ENCODE results near the gene CCDC13. TPM values are rescaled to one million over a fixed set of nuclear protein-coding genes. Genes with fewer than 3 reads are reported as not detected.

Gene CCDC13
- total RNA-seq, 1 donor from 2014 or later, result 0.45 TPM

GRCh38 chr3:42800251-42800650, 27.2 kb upstream of the CCDC13 start:
- intact Hi-C loops (cut with micrococcal nuclease), result loop anchor here (5.0 to 10.0 kb wide), 2 partner anchors 145 to 218 kb away; partner anchors contain the start of genes SEC22C and ZBTB47

DNA sequence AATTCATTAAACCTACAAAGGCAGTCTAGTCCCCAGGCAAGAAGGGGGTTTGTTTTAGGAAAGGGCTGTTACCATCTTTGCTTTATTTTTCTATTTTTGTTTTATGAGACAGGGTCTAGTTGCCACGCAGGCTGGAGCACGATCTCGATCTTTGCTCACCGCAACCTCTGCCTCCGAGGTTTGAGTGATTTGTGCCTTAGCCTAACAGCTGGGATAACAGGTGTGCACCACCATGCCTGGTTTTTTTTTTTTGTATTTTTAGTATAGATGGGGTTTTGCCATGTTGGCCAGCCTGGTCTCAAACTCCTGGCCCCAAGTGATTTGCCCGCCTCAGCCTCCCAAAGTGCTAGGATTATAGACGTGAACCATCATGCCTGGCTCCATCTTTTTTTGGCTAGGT, 26.3 kb upstream of the CCDC13 start:
- intact Hi-C loops (cut with micrococcal nuclease), result no loop called here

GRCh38 chr3:42796332-42796885, 23.4 kb upstream of the CCDC13 start:
- intact Hi-C loops (cut with micrococcal nuclease), result no loop called here

GRCh38 chr3:42795621-42796181, 22.6 kb upstream of the CCDC13 start:
- intact Hi-C loops (cut with micrococcal nuclease), result no loop called here

DNA sequence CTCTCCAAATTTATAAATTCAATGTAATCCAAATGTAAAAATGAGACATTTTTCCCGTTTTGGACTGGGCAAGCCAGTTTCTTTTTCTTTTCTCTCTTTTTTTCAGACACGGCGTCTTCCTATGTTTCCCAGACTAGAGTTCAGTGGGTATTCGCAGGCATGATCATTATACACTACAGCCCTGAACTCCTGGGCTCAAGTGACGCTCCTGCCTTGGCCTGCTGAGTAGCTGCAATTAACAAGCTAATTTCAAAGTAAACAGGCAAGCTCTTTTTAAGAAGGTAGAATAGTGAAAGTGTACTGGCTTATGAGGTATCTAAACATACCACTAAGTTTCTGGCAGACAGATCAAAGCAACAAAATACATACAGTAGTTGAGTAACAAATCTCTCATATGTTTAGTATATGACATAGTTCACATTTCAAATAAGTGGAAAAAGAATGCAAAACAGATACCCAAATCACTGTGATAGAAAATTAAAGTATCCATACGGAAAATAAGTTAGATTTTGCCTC, 17.7 kb upstream of the CCDC13 start:
- intact Hi-C loops (cut with micrococcal nuclease), result no loop called here

DNA sequence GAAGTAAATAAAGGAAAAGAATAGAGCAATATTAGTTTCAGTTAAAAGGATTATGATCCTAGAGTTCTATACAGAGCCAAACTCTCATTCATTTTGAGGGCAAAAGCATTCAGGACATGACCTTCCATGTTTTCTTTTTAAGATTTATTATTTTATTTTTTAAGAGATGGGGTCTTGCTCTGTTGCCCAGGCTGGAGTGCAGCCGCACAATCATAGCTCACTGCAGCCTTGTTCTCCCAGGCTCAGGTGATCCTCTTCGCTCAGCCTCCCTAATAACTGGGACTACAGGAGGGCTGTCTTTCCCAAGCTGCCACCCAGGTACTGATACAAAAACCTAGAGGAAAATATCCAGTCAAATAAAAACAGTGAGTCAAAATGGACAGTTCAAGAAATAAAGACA, 13.6 kb upstream of the CCDC13 start:
- intact Hi-C loops (cut with micrococcal nuclease), result no loop called here

DNA sequence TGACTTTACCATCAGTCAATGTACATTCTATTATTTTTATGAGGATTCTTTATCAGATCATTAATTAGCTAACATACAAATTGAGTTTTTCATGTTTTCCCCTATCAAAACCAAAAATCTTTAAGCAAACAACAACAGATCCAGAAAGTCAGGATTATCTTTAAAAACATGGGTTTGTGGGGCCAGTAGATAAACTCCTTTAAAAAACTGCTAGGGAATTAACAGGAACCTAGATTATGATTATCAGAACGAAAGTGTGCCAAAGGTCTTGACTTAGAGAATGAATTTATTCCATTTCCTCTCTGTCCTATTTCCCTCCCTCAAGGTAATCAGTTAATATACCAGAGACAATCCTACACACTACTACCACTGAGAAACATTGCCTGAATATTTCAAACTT, 13.2 kb upstream of the CCDC13 start:
- intact Hi-C loops (cut with micrococcal nuclease), result no loop called here

DNA sequence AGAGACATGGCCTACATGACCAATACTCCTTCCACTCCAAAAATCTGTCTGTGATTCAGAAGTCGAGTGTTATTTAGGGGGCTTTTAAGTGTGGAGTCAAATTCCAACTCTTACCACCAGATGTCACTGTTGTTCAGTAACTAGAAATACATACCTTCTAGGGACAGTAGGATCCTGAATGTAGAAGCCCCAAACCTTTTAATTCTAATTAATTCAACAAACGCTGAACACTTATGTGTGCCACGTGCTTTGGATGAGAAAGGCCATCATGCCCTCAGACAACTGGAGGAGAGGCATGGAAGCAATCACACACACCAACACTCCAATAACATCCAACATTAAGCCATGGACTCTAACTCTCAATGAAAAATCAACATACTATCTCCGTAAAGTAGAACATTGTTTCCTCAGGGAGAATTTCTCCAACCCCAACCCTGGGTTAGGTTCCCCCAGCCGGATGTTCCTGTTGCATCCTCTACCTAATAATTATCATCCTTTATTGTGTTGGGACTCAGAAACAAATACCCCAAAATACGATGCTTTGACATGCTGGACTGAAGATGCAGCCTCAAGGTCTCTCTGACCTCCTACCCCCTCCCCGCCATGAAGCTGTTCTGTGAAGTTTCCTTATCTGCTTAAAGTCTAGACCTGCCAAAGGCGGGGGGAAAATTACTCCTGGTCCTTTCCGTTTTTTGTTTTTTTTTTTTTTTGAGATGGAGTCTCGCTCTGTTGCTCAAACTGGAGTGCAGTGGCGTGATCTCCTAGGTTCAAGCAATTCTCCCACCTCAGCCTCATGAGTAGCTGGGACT, 8.0 kb upstream of the CCDC13 start:
- intact Hi-C loops (cut with micrococcal nuclease), result loop anchor here (1.0 to 2.0 kb wide), 4 partner anchors 24 to 100 kb away; partner anchors contain the start of gene HIGD1A

DNA sequence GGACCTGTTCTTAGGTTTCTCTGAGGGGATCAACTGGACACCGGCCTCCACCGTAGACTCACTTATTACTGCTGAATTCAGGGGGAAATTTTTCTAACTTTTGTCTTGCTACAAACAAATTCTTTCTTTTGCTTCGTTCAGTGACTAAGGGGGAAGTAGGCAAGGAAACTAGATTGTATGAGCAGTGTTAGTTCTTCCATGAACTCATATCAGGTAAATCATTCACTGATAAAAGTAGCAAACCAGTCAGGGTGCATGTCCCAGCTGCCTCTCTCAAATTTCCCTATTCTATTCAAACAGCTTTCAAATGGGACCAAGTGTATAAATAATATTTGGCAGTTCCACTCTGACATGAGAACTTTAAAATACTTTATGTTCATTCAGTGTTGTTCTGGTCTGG, 7.3 kb upstream of the CCDC13 start:
- intact Hi-C loops (cut with micrococcal nuclease), result loop anchor here (1.0 to 2.0 kb wide), 3 partner anchors 24 to 59 kb away; partner anchors contain the start of gene HIGD1A

DNA sequence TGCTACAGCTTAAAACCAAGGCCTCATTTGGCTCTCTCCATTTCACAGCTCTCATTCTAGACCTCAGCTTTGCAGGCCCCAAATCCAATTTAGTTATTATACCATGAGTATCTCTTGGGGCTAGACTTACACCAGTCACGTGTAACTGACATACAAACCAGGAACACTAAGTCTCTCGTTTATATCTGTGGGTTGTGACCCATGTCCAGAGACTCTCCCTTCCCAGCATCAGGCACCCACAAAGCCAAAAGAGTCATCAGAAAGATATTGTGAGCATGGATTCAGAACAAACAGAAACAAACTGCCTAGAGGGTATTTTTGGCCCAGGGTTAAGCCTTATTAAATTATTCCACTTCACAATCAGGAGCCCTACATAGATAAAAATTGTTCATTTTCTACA, 5.6 kb upstream of the CCDC13 start:
- intact Hi-C loops (cut with micrococcal nuclease), result no loop called here

DNA sequence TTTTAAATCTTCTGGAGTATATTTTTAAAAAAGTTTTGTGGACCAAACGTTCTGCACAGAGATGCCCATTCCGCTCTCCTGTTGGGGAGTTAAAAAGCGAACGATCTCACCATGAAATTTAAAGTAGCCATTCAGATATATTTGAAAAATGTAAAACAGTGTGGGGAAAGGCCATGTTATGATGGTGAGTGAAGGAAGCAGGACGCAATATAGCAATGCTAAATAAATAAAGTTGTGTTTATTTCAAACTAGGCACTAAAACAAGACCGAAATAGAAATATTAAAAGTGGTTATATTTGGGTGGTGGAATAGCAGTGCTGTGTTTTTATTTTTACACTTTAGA, 327 bp upstream of the CCDC13 start:
- intact Hi-C loops (cut with micrococcal nuclease), result loop anchor here (1.0 to 2.0 kb wide), 5 partner anchors 31 to 191 kb away; partner anchors contain the start of genes HIGD1A and NKTR

GRCh38 chr3:42771271-42771670, 1.8 kb downstream of the CCDC13 start:
- intact Hi-C loops (cut with micrococcal nuclease), result no loop called here

DNA sequence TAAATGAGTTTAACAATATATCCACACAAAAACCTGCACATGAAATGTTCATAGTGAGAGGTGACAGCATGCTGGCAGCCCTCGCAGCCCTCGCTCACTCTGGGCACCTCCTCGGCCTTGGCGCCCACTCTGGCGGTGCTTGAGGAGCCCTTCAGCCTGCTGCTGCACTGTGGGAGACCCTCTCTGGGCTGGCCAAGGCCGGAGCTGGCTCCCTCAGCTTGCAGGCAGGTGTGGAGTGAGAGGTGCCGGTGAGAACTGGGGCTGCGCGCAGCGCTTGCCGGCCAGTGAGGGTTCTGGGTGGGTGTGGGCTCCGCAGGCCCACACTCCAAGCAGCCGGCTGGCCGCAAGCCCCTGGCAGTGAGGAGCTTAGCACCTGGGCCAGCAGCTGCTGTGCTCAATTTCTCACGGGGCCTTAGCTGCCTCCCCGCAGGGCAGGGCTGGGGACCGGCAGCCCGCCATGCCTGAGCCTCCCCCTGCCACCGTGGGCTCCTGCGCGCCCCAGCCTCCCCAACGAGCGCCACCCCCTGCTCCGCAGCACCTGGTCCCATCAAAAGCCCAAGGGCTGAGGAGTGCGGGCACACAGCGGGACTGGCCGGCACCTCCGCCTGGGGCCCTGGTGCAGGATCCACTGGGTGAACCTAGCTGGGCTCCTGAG, 3.4 kb downstream of the CCDC13 start:
- intact Hi-C loops (cut with micrococcal nuclease), result no loop called here

DNA sequence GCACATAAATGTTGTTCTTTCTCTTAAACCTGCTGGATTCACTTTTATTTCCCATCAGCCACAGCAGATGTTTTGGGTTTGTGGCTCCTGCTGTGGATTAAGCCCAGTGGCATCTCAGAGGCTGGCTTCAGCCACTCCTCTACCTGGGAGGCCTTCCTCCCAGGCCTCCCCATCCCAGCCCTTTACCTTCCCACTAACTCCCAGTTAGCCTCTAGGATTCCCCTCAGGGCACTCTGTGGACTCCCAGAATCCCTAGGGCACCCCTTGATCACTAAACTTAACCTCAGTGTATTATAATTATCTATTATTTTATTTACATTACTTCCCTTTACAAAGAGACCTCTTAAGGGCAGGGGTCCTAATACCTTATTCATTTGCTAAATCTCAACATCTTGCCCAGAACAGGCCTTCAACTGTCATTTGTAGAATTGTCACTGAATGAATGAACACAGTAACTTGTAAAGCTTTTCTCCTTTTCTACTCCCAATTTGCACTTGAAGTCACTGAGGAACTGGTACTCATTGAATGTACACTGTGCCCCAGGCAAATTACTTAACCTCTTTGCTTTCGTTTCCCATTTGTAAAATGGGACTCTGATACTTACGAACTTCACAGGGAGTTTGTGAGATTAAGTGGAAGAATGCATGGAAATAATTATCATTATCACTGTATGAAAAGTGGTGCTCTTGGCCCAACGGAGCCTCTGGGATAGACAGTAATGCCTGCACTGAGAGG, 8.3 kb downstream of the CCDC13 start:
- intact Hi-C loops (cut with micrococcal nuclease), result no loop called here

GRCh38 chr3:42764115-42764514, 8.9 kb downstream of the CCDC13 start:
- intact Hi-C loops (cut with micrococcal nuclease), result no loop called here

GRCh38 chr3:42763021-42763420, 10.0 kb downstream of the CCDC13 start:
- intact Hi-C loops (cut with micrococcal nuclease), result no loop called here

DNA sequence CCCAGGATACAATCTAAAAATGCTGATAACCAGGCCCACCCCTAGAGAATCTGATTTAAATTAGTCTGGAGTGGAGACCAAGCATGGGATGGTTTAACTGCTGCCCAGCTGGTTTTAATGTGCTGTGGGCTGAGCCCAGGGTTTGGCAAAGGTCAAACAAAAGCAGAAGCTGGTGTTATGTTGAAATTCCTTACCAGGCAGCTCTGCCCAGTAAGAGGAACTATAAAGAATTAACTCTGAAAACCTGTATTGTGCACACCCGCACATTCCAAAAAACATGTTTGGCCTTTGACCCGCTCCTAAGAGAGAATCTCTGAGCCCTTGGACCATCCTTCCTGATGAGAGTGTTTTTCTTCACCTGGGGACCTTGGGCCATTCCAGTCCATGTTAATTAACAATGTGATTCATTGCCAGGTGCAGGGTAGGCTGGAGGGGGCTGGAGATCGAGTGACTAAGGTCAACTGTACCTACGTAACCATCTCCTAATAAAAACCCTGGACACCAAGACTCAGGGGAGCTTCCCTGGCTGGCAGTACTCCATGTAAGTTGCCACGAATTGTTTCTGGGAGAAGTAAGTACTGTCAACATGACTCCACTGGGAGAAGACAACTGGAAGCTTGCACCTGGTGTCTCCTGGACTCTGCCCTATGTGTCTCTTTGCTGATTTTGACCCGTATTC, 10.9 kb downstream of the CCDC13 start:
- intact Hi-C loops (cut with micrococcal nuclease), result no loop called here

DNA sequence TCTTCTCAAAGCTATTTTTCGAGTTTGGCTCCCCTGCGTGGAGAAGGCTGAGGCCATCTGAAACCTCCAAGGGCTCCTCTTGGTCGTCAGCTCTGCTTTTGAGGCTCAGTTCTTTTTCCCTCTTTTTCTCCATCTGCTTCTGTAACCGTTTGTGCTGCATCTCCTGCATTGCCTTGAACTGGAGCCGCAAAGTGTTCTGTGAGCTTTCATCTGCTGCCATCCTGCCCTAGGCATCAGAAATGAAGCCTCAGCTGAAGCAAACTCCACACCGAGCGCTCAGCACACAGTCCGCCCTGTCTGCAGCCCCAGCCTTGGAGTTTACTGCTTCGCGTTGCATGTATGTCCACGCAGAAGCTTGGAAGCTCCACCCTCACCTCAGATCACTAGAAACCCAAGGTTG, 14.9 kb downstream of the CCDC13 start:
- intact Hi-C loops (cut with micrococcal nuclease), result no loop called here

DNA sequence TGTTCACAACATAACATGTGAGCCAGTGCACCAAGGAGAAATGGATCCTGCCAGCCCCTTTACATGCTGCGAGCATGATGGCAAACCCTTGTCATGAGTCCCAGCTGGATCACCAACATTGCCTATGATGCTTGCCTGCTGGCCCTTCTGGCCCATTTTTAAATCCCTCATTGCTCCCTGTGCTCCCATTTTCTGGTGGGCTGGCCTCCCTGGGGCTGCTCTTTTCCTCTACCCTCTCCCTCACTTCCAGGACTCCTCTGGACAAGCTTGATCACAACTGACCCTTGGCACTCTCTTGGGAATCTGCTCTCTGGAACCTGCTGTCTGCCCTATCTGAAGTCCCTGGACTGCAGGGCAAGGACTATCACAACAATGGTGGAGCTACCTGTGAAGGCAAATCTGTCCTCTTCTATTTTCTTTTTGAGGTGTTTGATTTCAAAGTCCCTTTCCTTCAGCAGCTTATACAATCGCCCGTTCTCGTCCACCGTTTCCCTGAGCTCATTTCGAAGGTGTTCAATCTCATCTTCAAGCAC, 16.3 kb downstream of the CCDC13 start:
- intact Hi-C loops (cut with micrococcal nuclease), result no loop called here

Measured in T-helper 2 cell treated with Interferon-gamma antibody and Interleukin-4, amounts not matched to agents 100 ng/mL and 5 ng/mL, for 36 hours (primary cell).